Mononuclear cell (primary cell): ENCODE results near the gene ATP8A2. TPM values are rescaled to one million over a fixed set of nuclear protein-coding genes. Genes with fewer than 3 reads are reported as not detected.
"Not testable (repeated sequence)": the region's sequence is repeated elsewhere in the genome, so short reads cannot be mapped to it uniquely, and the experiment has no call there.

Experiments
- H3K27me3 ChIP-seq: 2 replicates; pipeline ENCODE4 v1.6.0; 2011; ENCODE audit warnings: low read length, control low read depth; ENCODE audit not compliant: insufficient read depth
- H3K4me1 ChIP-seq: 2 replicates; pipeline ENCODE4 v1.5.1; 2011; ENCODE audit warnings: mild to moderate bottlenecking, low read length, control low read depth; ENCODE audit not compliant: insufficient read depth
- H3K4me3 ChIP-seq: 2 replicates; pipeline ENCODE4 v1.5.1; 2011; ENCODE audit warnings: mild to moderate bottlenecking, low read length, moderate library complexity
- H3K9me3 ChIP-seq: 2 replicates; pipeline ENCODE4 v1.5.1; 2011; ENCODE audit warnings: low read depth, mild to moderate bottlenecking, control low read depth, low read length
- total RNA-seq: library from RNA; depleted of rRNA; stranded (reverse); fragments of >200 nt; gene quantifications from one replicate; pipeline ENCODE4 v1.2.3, GENCODE V29; 2012

Gene ATP8A2
- total RNA-seq, 1 donor = 0.21 TPM

GRCh38 chr13:25513060-25513459, 141.3 kb downstream of the ATP8A2 start:
- H3K9me3 ChIP-seq, H3K4me1 ChIP-seq, H3K27me3 ChIP-seq, H3K4me3 ChIP-seq: not testable (repeated sequence)

- Histone ChIP-seq H3K27me3 (no peaks in the 10 kb centered on the region), H3K4me3 (no peak overlapping the region), H3K4me1 (no peaks in the 10 kb centered on the region), H3K9me3 (no peaks in the 10 kb centered on the region)
These were observed 146.7 kb downstream of the ATP8A2 start for GRCh38 chr13:25518441-25518840.

GRCh38 chr13:25525884-25526283, 154.1 kb downstream of the ATP8A2 start:
- Histone ChIP-seq H3K4me1 (no peaks in the 10 kb centered on the region), H3K27me3 (peaks cover 4% of the 10 kb centered on the region)

GRCh38 chr13:25528266-25528665, 156.5 kb downstream of the ATP8A2 start:
- Histone ChIP-seq H3K4me1 (no peaks in the 10 kb centered on the region), H3K9me3 (peaks cover 20% of the 10 kb centered on the region), H3K27me3 (peaks cover 4% of the 10 kb centered on the region), H3K4me3 (no peak overlapping the region)

More at GRCh38 chr13:25525884-25526283, 154.1 kb downstream of the ATP8A2 start:
- H3K9me3 ChIP-seq = peaks cover 20% of the 10 kb centered on the region
- H3K4me3 ChIP-seq = no peak overlapping the region

GRCh38 chr13:25529425-25529824, 157.7 kb downstream of the ATP8A2 start:
- Histone ChIP-seq H3K4me3 (no peak overlapping the region), H3K27me3 (peaks cover 4% of the 10 kb centered on the region), H3K4me1 (no peaks in the 10 kb centered on the region), H3K9me3 (peaks cover 15% of the 10 kb centered on the region)

- no peaks in the 10 kb centered on the region for H3K9me3 ChIP-seq
- H3K4me3 ChIP-seq = no peak overlapping the region
- H3K27me3 ChIP-seq = no peaks in the 10 kb centered on the region
- H3K4me1 ChIP-seq = no peaks in the 10 kb centered on the region
These were observed 166.5 kb downstream of the ATP8A2 start for GRCh38 chr13:25538276-25538675.

GRCh38 chr13:25541434-25542123, 169.8 kb downstream of the ATP8A2 start:
- H3K4me1 ChIP-seq = no peaks in the 10 kb centered on the region
- H3K4me3 ChIP-seq = no peak overlapping the region
- H3K27me3 ChIP-seq = no peaks in the 10 kb centered on the region
- H3K9me3 ChIP-seq = no peaks in the 10 kb centered on the region

- H3K4me3 ChIP-seq, H3K4me1 ChIP-seq, H3K27me3 ChIP-seq, H3K9me3 ChIP-seq: not testable (repeated sequence)
These were observed 177.2 kb downstream of the ATP8A2 start for GRCh38 chr13:25548991-25549390.

GRCh38 chr13:25561812-25562211, 190.0 kb downstream of the ATP8A2 start:
- Histone ChIP-seq H3K9me3 (no peaks in the 10 kb centered on the region), H3K4me3 (no peak overlapping the region), H3K4me1 (no peaks in the 10 kb centered on the region), H3K27me3 (peaks cover 2% of the 10 kb centered on the region)

GRCh38 chr13:25570185-25570584, 198.4 kb downstream of the ATP8A2 start:
- no peaks in the 10 kb centered on the region for H3K9me3 ChIP-seq
- H3K4me1 ChIP-seq = no peaks in the 10 kb centered on the region
- H3K27me3 ChIP-seq = peaks cover 2% of the 10 kb centered on the region
- no peak overlapping the region for H3K4me3 ChIP-seq

- no peak overlapping the region for H3K4me3 ChIP-seq
- H3K9me3 ChIP-seq = no peaks in the 10 kb centered on the region
- H3K27me3 ChIP-seq = peaks cover 2% of the 10 kb centered on the region
- H3K4me1 ChIP-seq = no peaks in the 10 kb centered on the region
These were observed 199.5 kb downstream of the ATP8A2 start for GRCh38 chr13:25571237-25571636.

GRCh38 chr13:25572171-25572570, 200.4 kb downstream of the ATP8A2 start:
- H3K4me3 ChIP-seq, H3K9me3 ChIP-seq, H3K27me3 ChIP-seq, H3K4me1 ChIP-seq: not testable (repeated sequence)

GRCh38 chr13:25574437-25575411, 202.9 kb downstream of the ATP8A2 start:
- H3K4me3 ChIP-seq = no peak overlapping the region
- H3K4me1 ChIP-seq = no peaks in the 10 kb centered on the region
- no peaks in the 10 kb centered on the region for H3K9me3 ChIP-seq
- no peaks in the 10 kb centered on the region for H3K27me3 ChIP-seq

- Histone ChIP-seq H3K27me3 (no peaks in the 10 kb centered on the region), H3K4me1 (no peaks in the 10 kb centered on the region), H3K9me3 (no peaks in the 10 kb centered on the region), H3K4me3 (no peak overlapping the region)
These were observed 203.8 kb downstream of the ATP8A2 start for GRCh38 chr13:25575562-25575961.

- Histone ChIP-seq H3K4me3 (no peak overlapping the region), H3K27me3 (no peaks in the 10 kb centered on the region), H3K4me1 (no peaks in the 10 kb centered on the region), H3K9me3 (no peaks in the 10 kb centered on the region)
These were observed 206.8 kb downstream of the ATP8A2 start for GRCh38 chr13:25578526-25578925.
